ENCODE measurements around the gene ACE.

ACE gene

DNA sequence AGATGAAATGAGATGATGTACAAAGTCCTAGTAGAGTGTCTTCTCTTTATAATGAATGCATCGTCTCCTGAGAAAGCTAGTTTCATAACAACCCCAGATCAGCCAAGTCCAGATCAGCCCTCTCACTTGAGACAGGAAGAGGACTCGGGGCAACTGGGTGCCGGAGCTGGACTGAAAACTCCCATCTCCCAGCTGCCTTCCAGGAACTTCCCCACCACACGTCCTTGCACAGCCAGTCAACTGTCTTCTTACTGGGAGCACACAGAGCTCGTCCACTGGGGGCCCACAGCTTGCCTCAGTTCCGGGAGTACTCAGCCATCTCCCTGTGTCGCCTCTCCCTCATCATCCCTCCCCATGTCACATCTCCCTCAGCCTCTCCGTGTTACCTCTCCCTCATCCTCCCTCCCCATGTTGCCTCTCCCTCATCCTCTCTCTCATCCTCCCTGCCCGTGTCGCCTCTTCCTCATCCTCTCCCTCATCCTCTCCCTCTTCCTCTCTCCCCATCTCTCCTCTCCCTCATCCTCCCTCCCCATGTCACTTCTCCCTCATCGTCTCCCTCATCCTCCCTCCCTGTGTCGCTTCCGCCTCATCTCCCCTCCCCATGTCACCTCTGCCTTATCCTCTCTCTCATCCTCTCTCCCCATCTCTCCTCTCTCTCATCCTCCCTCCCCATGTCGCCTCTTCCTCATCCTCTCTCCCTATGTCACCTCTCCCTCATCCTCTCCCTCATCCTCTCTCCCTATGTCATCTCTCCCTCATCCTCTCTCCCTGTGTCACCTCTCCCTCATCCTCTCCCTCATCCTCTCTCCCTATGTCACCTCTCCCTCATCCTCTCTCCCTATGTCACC lies 23.9 kb downstream of the ACE start:
- H3K27ac ChIP-seq = no peak overlapping the region
- no peaks in the 10 kb centered on the region for H4K20me1 ChIP-seq (ENCODE audit: insufficient read depth)
- H3K4me1 ChIP-seq (ENCODE audit: low read depth, poor library complexity, severe bottlenecking) = no peaks in the 10 kb centered on the region
- no peaks in the 10 kb centered on the region for H3K36me3 ChIP-seq (ENCODE audit: insufficient read depth)
- H3K27me3 ChIP-seq (ENCODE audit: insufficient read depth, low read depth) = peaks cover 52% of the 10 kb centered on the region
- no peak overlapping the region for H2AFZ ChIP-seq (ENCODE audit: low read depth)
- no peak overlapping the region for H3K9ac ChIP-seq
- no peak overlapping the region for H3K4me2 ChIP-seq
- no peak overlapping the region for H3K4me3 ChIP-seq (IDR thresholded peaks at IDR 0.05; ENCODE audit: insufficient read depth, low read depth, low read length)
- TF ChIP-seq, protein P1, sequence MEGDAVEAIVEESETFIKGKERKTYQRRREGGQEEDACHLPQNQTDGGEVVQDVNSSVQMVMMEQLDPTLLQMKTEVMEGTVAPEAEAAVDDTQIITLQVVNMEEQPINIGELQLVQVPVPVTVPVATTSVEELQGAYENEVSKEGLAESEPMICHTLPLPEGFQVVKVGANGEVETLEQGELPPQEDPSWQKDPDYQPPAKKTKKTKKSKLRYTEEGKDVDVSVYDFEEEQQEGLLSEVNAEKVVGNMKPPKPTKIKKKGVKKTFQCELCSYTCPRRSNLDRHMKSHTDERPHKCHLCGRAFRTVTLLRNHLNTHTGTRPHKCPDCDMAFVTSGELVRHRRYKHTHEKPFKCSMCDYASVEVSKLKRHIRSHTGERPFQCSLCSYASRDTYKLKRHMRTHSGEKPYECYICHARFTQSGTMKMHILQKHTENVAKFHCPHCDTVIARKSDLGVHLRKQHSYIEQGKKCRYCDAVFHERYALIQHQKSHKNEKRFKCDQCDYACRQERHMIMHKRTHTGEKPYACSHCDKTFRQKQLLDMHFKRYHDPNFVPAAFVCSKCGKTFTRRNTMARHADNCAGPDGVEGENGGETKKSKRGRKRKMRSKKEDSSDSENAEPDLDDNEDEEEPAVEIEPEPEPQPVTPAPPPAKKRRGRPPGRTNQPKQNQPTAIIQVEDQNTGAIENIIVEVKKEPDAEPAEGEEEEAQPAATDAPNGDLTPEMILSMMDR (conservative IDR thresholded peaks at IDR 0.05; ENCODE audit: low read depth, low read length) = no peak
- H3K79me2 ChIP-seq (ENCODE audit: insufficient read depth, low read depth) = no peaks in the 10 kb centered on the region

DNA sequence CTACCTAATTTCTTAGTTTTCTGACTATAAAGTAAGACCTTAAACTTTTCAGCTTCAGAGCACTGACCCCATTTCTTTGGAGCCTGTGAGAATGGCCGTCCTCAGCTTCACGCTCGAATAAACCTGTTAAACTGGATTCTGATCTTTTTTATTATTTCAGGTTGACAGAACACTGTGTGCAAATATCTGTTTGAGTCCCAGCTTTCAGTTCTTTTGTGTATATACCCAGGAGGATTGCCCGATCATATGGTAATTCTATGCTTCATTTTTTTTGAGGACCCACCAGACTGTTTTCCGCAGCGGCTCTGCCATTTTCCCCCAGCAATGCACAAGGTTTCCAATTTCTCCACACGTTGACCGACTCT lies 26.5 kb downstream of the ACE start:
- Histone ChIP-seq H3K4me3 (IDR thresholded peaks at IDR 0.05; ENCODE audit: insufficient read depth, low read depth, low read length) (no peak overlapping the region), H3K79me2 (ENCODE audit: insufficient read depth, low read depth) (no peaks in the 10 kb centered on the region), H3K27me3 (ENCODE audit: insufficient read depth, low read depth) (peaks cover 41% of the 10 kb centered on the region), H3K4me2 (no peak overlapping the region), H3K9ac (no peak overlapping the region), H2AFZ (ENCODE audit: low read depth) (no peak overlapping the region), H3K27ac (no peak overlapping the region), H3K36me3 (ENCODE audit: insufficient read depth) (no peaks in the 10 kb centered on the region), H3K4me1 (ENCODE audit: low read depth, poor library complexity, severe bottlenecking) (no peaks in the 10 kb centered on the region), H4K20me1 (ENCODE audit: insufficient read depth) (no peaks in the 10 kb centered on the region)
- TF ChIP-seq, protein P1 (conservative IDR thresholded peaks at IDR 0.05; ENCODE audit: low read depth, low read length) = no peak

DNA sequence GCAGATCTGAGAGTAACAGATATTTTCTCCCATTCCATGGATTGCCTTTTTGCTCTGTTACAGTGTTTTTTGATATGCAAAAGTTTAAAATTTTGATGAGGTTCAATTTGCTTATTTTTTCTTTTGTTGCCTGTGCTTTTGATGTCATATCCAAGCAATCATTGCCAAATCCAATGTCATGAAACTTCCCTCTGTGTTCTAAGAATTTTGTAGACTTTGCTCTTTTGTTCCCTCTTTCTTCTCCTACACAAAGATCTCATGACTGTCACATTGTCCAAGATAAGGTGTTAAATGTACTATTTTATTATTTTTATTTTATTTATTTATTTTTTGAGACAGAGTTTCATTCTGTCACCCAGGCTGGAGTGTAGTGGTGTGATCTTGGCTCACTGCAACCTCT lies 27.4 kb downstream of the ACE start:
- Histone ChIP-seq H3K27me3 (ENCODE audit: insufficient read depth, low read depth) (peaks cover 42% of the 10 kb centered on the region), H3K79me2 (ENCODE audit: insufficient read depth, low read depth) (no peaks in the 10 kb centered on the region), H3K4me1 (ENCODE audit: low read depth, poor library complexity, severe bottlenecking) (no peaks in the 10 kb centered on the region), H3K27ac (no peak overlapping the region), H3K36me3 (ENCODE audit: insufficient read depth) (no peaks in the 10 kb centered on the region), H3K9ac (no peak overlapping the region), H2AFZ (ENCODE audit: low read depth) (no peak overlapping the region), H4K20me1 (ENCODE audit: insufficient read depth) (no peaks in the 10 kb centered on the region), H3K4me2 (no peak overlapping the region), H3K4me3 (IDR thresholded peaks at IDR 0.05; ENCODE audit: insufficient read depth, low read depth, low read length) (no peak overlapping the region)
- TF ChIP-seq, protein P1 (conservative IDR thresholded peaks at IDR 0.05; ENCODE audit: low read depth, low read length) = no peak

DNA sequence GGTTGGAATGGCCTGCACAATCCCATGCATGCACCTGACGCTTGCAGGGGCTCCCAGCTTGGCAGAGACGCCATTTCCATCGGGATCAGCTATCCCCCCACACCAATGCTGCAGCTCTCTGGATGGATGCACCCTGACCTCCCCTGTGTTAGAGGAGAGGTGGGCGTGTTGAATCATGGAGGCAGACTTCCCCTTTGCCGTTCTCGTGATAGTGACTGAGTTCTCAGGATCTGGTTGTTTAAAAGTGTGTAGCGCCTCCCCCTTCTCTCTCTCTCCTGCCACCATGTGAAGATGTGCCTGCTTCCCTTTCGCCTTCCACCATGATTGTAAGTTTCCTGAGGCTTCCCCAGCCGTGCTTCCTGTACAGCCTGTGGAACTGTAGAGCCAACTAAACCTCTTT lies 28.5 kb downstream of the ACE start:
- Histone ChIP-seq H3K9ac (no peak overlapping the region), H4K20me1 (ENCODE audit: insufficient read depth) (no peaks in the 10 kb centered on the region), H3K27ac (no peak overlapping the region), H3K36me3 (ENCODE audit: insufficient read depth) (no peaks in the 10 kb centered on the region), H3K27me3 (ENCODE audit: insufficient read depth, low read depth) (peaks cover 52% of the 10 kb centered on the region), H3K4me2 (no peak overlapping the region), H3K4me1 (ENCODE audit: low read depth, poor library complexity, severe bottlenecking) (no peaks in the 10 kb centered on the region), H3K4me3 (IDR thresholded peaks at IDR 0.05; ENCODE audit: insufficient read depth, low read depth, low read length) (no peak overlapping the region), H3K79me2 (ENCODE audit: insufficient read depth, low read depth) (no peaks in the 10 kb centered on the region), H2AFZ (ENCODE audit: low read depth) (no peak overlapping the region)
- TF ChIP-seq, protein P1 (conservative IDR thresholded peaks at IDR 0.05; ENCODE audit: low read depth, low read length) = no peak

All from KMS-11 (cell line).